HG03378 (cell line): ENCODE measurements around the gene JOSD2.

Source experiments
- ATAC-seq: cut with Tn5 transposase; IDR thresholded peaks from one replicate; pipeline ENCODE4 v1.9.1; 2021; ENCODE audit warnings: mild to moderate bottlenecking, moderate library complexity; ENCODE audit not compliant: unreplicated experiment

JOSD2 gene

GRCh38 chr19:50511069-50511822 lies at the start of gene JOSD2:
Gene JOSD2 (minus strand): TSS chr19:50511191. CDS start chr19:50510431, 760 bp downstream.
- peak; percentile 78 for ATAC-seq

GRCh38 chr19:50559636-50560035 lies 48.6 kb upstream of the JOSD2 start:
- no peak for ATAC-seq

- no peak for ATAC-seq
Observed at GRCh38 chr19:50558449-50558848, 47.5 kb upstream of the JOSD2 start.

GRCh38 chr19:50558039-50558438 lies 47.0 kb upstream of the JOSD2 start:
- ATAC-seq: no peak

DNA sequence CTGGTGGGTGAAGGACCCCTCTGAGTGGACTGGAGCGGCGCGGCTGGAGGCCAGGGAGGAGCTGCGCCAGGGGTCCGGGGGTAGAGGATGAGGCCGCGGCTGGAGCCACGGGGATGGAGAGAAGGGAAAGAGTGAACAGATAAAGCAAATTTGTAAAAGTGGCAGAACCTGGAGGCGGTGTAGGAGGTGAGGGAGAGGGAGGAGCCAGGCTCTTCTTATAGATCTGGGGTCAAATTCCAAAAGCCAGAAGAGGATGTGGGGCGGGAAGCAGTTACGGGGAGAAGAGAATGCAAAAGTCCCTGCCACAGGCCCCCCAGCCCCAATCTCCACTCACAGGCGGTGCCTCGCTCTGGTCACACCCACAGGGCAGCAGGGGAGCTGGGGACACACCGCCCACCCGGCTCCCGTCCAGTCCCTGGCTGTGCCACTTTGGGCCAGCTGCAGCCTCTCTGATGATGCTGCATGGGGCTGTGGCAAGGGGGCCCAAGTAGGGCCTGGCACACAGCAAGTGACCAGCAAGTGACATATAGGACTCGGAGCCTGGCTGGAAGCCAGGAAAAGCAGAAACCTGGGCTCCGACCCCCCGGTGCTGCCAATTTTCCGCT lies 46.1 kb upstream of the JOSD2 start:
- ATAC-seq: no peak

DNA sequence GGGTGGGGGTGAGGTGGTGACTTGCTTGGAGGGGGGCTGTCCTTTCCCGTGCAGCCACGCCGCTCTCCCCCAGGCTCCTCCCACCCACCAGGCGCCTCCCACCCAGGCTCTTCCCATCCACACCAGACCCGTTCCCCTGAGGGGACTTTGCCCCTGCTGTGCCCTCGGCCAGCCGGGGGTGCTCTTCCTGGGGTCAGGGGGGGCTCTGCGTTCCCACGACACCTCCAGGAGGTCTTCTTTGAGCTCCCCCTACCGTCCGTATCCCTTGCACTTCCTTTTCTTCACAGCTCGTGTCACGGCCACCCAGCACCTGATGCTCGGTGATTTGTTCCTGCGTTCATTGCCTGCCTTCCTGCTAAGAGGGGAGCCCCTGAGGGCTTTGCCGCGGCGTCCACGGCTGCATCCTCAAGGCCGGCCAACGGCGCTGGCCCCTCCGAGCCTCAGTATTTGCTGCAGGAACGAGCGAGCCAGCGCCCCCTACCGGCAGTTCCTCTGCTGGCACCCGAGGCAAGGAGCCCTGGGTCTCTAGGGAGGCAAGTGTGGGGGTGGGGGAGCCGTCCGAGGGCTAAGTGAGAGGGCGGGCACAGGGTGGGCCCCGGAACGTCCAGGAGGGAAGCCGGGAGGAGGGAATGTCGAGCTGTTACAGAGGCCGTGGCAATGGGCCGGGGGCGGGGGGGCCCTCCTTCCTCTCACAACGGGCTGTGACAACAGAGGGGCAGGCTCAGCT lies 45.5 kb upstream of the JOSD2 start:
- ATAC-seq: no peak

- no peak for ATAC-seq
Observed at GRCh38 chr19:50555450-50556281, 44.7 kb upstream of the JOSD2 start.

GRCh38 chr19:50555033-50555432 lies 44.0 kb upstream of the JOSD2 start:
- ATAC-seq: no peak

DNA sequence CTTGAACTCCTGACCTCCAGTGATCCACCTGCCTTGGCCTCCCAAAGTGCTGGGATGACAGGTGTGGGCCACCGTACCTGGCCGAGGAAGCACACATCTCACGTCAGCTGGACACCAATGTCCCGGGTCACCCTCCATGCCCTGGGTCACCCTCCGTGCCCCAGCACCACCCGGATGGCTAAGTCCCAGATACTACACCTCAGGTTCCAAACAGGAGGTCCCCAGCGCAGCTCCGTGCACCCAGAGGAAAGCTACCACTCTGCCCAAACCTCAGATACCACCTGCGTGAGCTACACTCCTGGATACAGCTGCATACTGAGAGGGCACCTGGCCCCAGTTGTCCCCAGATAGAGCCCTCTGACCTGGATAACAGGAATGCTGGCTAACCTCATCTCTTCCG lies 43.2 kb upstream of the JOSD2 start:
- no peak for ATAC-seq

DNA sequence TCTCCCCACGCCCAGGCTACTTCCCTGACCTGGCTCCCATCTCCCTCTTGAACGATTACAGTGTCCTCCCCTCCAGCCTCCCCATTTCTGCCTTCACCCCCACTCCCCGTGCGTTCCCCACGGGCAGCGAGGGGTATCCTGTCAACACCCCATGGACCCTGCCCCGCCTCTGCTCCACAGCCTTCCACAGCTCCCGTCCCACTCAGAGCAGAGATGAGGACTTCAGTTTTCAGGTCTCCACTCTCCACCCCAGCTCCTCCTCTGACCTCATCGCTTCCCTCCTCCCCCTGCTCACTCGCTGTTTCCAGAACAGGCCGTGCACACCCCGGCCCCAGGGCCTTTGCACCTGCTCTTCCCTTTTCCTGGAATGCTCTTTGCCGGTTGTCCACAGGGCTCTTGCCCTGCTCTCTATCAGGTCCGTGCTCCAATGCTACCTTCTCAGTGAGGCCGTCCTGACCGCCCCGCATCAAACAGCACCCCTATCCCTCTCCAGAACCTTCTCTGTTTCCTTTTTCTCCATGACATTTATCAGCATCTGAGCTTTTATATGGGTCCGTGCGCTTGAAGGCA lies 42.2 kb upstream of the JOSD2 start:
- no peak for ATAC-seq

GRCh38 chr19:50552540-50552939 lies 41.5 kb upstream of the JOSD2 start:
- no peak for ATAC-seq

GRCh38 chr19:50551715-50552187 lies 40.8 kb upstream of the JOSD2 start:
- no peak for ATAC-seq

DNA sequence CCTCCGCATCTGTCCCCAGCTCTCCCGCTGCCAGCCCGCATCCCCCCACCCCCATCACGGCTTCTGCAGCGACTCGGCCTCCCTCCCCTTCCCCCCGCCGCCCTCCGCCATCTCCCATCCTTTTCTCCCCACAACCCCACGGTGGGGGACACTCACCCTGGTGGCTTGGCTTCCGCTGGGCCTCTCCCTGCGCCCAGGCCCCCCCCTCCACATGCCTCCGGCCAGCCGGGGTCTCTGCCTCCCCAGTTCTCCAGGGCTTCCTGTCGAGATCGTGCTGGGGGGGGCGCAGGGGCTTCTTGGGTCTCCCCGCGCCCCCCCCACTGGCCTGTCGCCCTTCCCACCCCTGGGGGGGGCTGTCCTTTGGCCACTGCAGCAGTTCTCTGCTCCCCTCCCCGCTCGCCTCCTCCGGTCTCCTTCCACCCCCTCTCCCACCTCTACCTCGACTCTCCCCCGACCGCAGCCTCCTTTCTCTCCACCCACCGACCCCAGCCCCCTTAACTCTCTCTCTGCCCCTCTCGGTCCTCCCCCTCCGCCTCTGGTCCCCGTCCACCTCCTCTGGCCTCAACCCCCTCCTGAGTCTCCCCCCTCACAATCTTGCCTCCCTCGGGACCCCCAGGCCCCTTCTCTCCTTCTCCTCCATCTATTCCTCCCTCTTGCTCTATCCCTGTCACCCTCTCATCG lies 40.2 kb upstream of the JOSD2 start:
- ATAC-seq: no peak

- no peak for ATAC-seq
Observed at GRCh38 chr19:50550594-50550966, 39.6 kb upstream of the JOSD2 start.

DNA sequence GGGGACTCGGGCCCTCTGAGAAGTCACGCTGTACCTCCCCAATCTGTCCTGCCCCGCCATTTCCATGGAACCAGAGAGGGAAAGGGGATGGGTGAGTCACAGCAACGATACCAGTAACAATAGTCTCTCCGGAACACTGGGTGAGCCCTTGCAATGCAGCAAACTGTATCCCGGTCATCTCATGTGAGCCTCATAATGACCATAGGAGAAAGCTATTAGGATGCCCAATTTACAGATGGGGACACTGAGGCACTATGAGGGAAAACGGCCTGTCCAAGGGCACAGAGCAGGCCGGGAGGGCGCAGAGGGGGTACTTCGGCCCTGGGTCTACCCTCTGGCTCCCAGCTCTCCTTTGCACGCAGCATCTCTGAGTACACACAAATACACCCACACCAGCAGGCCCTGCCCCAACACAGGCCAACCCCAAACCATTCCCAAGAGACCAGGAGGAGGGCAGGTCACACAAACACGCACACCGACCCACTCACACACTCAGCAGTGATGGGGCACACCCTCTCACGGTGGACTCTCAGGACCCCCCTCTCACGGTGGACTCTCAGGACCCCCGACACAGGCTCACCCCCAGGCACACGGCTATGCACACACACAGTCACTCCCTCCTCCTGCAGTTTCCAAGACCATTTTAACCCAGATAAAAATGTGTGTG lies 39.1 kb upstream of the JOSD2 start:
- ATAC-seq: no peak

GRCh38 chr19:50549059-50549926 lies 38.3 kb upstream of the JOSD2 start:
- ATAC-seq: no peak

GRCh38 chr19:50548191-50549058 lies 37.4 kb upstream of the JOSD2 start:
- no peak for ATAC-seq
